SK-N-SH (cell line): ENCODE measurements around the gene TFAP2B. TPM values are rescaled to one million over a fixed set of nuclear protein-coding genes. Genes with fewer than 3 reads are reported as not detected.

Experiments used
- CTCF ChIA-PET: fragments of 300-600, 350-600 bp; formaldehyde crosslinking; extraction: SDS; loops from one replicate; lab custom pipeline; 2021; lab: Yijun Ruan, JAX
- POLR2A ChIA-PET: fragments of 350-600 bp; sonication (Branson Sonifier 250); formaldehyde crosslinking; extraction: SDS; loops from one replicate; lab custom pipeline; 2020; ENCODE audit warnings: antibody characterized with exemption, inconsistent platforms; lab: Yijun Ruan, JAX
- DNase-seq: peaks from one replicate; pipeline ENCODE4 v3.0.0; 2012
- H2AFZ ChIP-seq: fragments of 200-600 bp; sonication (generic); 2 replicates; pipeline ENCODE4 v1.8.1; 2016; ENCODE audit warnings: antibody characterized with exemption, mild to moderate bottlenecking, low read depth
- H3F3A ChIP-seq: fragments of 200-600 bp; sonication (generic); replicated peaks from 2 replicates; pipeline ENCODE3; 2016; ENCODE audit warnings: antibody characterized with exemption, mild to moderate bottlenecking; ENCODE audit not compliant: insufficient read depth
- H3K27ac ChIP-seq, 2 experiments: fragments of 200-500 bp in 1 of 2; fragments of 200-600 bp in 1 of 2; sonication (Bioruptor generic) in 1 of 2; sonication (generic), shearing (Covaris generic) in 1 of 2; 2 replicates each; pipeline versions ENCODE4 v1.5.1 to v1.6.1; 2014 to 2016; ENCODE audit warnings: low read depth in 2 of 2, inconsistent platforms in 1 of 2, low read length in 1 of 2, mild to moderate bottlenecking in 1 of 2, mixed read lengths in 1 of 2
- H3K27me3 ChIP-seq: fragments of 200-600 bp; sonication (generic), shearing (Covaris generic); 2 replicates; pipeline ENCODE4 v1.6.1; 2016; ENCODE audit warnings: mixed run types; ENCODE audit not compliant: insufficient read depth
- H3K36me3 ChIP-seq, 2 experiments: fragments of 200-500 bp in 1 of 2; fragments of 200-600 bp in 1 of 2; sonication (Bioruptor generic) in 1 of 2; sonication (generic) in 1 of 2; replicated peaks in 1 of 2; 2 replicates each; pipeline versions ENCODE3 to v1.5.1; 2014 to 2016; ENCODE audit warnings: low read length in 1 of 2, mild to moderate bottlenecking in 1 of 2; ENCODE audit not compliant: insufficient read depth in 2 of 2, control insufficient read depth in 1 of 2
- H3K4me1 ChIP-seq, 2 experiments: fragments of 200-500 bp in 1 of 2; fragments of 200-600 bp in 1 of 2; sonication (Bioruptor generic) in 1 of 2; sonication (generic), shearing (Covaris generic) in 1 of 2; 2 replicates each; pipeline versions ENCODE4 v1.5.1 to v1.6.1; 2014 to 2016; ENCODE audit warnings: low read depth in 1 of 2, low read length in 1 of 2, mixed run types in 1 of 2; ENCODE audit not compliant: insufficient read depth in 2 of 2, control insufficient read depth in 1 of 2
- H3K4me2 ChIP-seq: fragments of 200-600 bp; sonication (generic), shearing (Covaris generic); 2 replicates; pipeline ENCODE4 v1.6.1; 2017; ENCODE audit warnings: mixed run types
- H3K4me3 ChIP-seq, 2 experiments: fragments of 200-500 bp in 1 of 2; fragments of 200-600 bp in 1 of 2; sonication (Bioruptor generic) in 1 of 2; sonication (generic), shearing (Covaris generic) in 1 of 2; 2 replicates each; pipeline versions ENCODE4 v1.5.1 to v1.8.1; 2014 to 2016; ENCODE audit warnings: low read depth in 2 of 2, inconsistent platforms in 1 of 2, low read length in 1 of 2, mild to moderate bottlenecking in 1 of 2, mixed read lengths in 1 of 2, moderate library complexity in 1 of 2
- H3K79me2 ChIP-seq: fragments of 200-600 bp; sonication (generic); 2 replicates; pipeline ENCODE4 v1.8.1; 2017; ENCODE audit warnings: mild to moderate bottlenecking; ENCODE audit not compliant: insufficient read depth
- H3K9ac ChIP-seq: fragments of 200-600 bp; sonication (generic); 2 replicates; pipeline ENCODE4 v1.6.1; 2017; ENCODE audit warnings: mixed run types
- H3K9me2 ChIP-seq: fragments of 200-600 bp; sonication (generic); 2 replicates; pipeline ENCODE4 v1.6.1; 2017; ENCODE audit warnings: mixed run types
- H3K9me3 ChIP-seq: fragments of 200-600 bp; sonication (generic); 2 replicates; pipeline ENCODE4 v1.6.1; 2017; ENCODE audit warnings: mixed run types, mild to moderate bottlenecking, moderate library complexity
- H4K20me1 ChIP-seq: fragments of 200-600 bp; sonication (generic); 2 replicates; pipeline ENCODE4 v1.6.1; 2017; ENCODE audit warnings: mild to moderate bottlenecking, mixed run types; ENCODE audit not compliant: insufficient read depth
- CHD2 ChIP-seq: fragments of 150-350 bp; IDR thresholded peaks from 2 replicates; pipeline ENCODE4 v1.6.1; 2018; ENCODE audit warnings: low read length; ENCODE audit not compliant: partially characterized antibody
- ELF1 ChIP-seq: IDR thresholded peaks from 2 replicates; pipeline ENCODE4 v1.4.0; 2012
- EP300 ChIP-seq, 2 experiments: IDR thresholded peaks; 2 replicates each; pipeline versions ENCODE4 v1.4.0 to v1.6.1; 2012; ENCODE audit warnings: borderline replicate concordance in 1 of 2, low read depth in 1 of 2, low read length in 1 of 2
- GABPA ChIP-seq: IDR thresholded peaks from 2 replicates; pipeline ENCODE4 v1.4.0; 2012; ENCODE audit warnings: low read depth, mild to moderate bottlenecking
- GATA2 ChIP-seq: sonication (generic); formaldehyde crosslinking; IDR thresholded peaks from 2 replicates; pipeline ENCODE4 v1.5.0; 2020; ENCODE audit warnings: mild to moderate bottlenecking, missing genetic modification reagents
- JUND ChIP-seq: IDR thresholded peaks from 2 replicates; pipeline ENCODE4 v1.4.0; 2012
- MAX ChIP-seq: IDR thresholded peaks from 2 replicates; pipeline ENCODE4 v1.4.0; 2012; ENCODE audit warnings: low read depth
- MXI1 ChIP-seq: IDR thresholded peaks from 2 replicates; pipeline ENCODE4 v1.6.1; 2012; ENCODE audit warnings: mild to moderate bottlenecking, low read depth, low read length, improper control_type of control experiment
- NFIC ChIP-seq: IDR thresholded peaks from 2 replicates; pipeline ENCODE4 v1.4.0; 2012; ENCODE audit warnings: borderline replicate concordance
- POLR2AphosphoS5 ChIP-seq: IDR thresholded peaks from 2 replicates; pipeline ENCODE4 v1.6.1; 2012; ENCODE audit warnings: low read depth, low read length
- RAD21 ChIP-seq: IDR thresholded peaks from 2 replicates; pipeline ENCODE4 v1.6.1; 2012; ENCODE audit warnings: mild to moderate bottlenecking, low read length
- RXRA ChIP-seq: IDR thresholded peaks from 2 replicates; pipeline ENCODE4 v1.4.0; 2012; ENCODE audit warnings: low read depth, mild to moderate bottlenecking, borderline replicate concordance
- SIN3A ChIP-seq: IDR thresholded peaks from 2 replicates; pipeline ENCODE4 v1.6.1; 2012; ENCODE audit warnings: low read depth, mild to moderate bottlenecking, low read length, moderate library complexity, borderline replicate concordance
- SMC3 ChIP-seq: IDR thresholded peaks from 2 replicates; pipeline ENCODE4 v1.6.1; 2012; ENCODE audit warnings: low read depth, low read length, improper control_type of control experiment
- TAF1 ChIP-seq: IDR thresholded peaks from 2 replicates; pipeline ENCODE4 v1.6.1; 2012; ENCODE audit warnings: low read depth, mild to moderate bottlenecking, low read length, moderate library complexity, borderline replicate concordance
- TCF12 ChIP-seq: IDR thresholded peaks from 2 replicates; pipeline ENCODE4 v1.4.0; 2012
- TEAD4 ChIP-seq: IDR thresholded peaks from 2 replicates; pipeline ENCODE4 v1.4.0; 2012; ENCODE audit warnings: mild to moderate bottlenecking, borderline replicate concordance; ENCODE audit not compliant: insufficient read depth
- USF1 ChIP-seq: IDR thresholded peaks from 2 replicates; pipeline ENCODE4 v1.4.0; 2012; ENCODE audit warnings: low read depth, borderline replicate concordance
- YY1 ChIP-seq: IDR thresholded peaks from 2 replicates; pipeline ENCODE4 v1.4.0; 2012; ENCODE audit warnings: low read depth, mild to moderate bottlenecking
- WGBS: methylation state at CpG from one replicate; pipeline ENCODE4 v1.1.6; 2017; ENCODE audit warnings: low lambda C conversion rate; 5-methylcytosine and 5-hydroxymethylcytosine counted together
- polyA plus RNA-seq, 3 experiments: library from polyadenylated mRNA; depleted of rRNA; stranded (reverse); fragments of >200 nt; gene quantifications; 2 replicates each; pipeline ENCODE4 v1.2.3, GENCODE V29; 2012
- TF ChIP-seq, protein P1 (sequence below): fragments of 150-350 bp; IDR thresholded peaks from 2 replicates; pipeline ENCODE4 v1.6.1; 2016; ENCODE audit warnings: mild to moderate bottlenecking, low read depth, low read length
- TF ChIP-seq, protein P2 (sequence below): IDR thresholded peaks from 2 replicates; pipeline ENCODE4 v1.4.0; 2012; ENCODE audit warnings: low read depth, borderline replicate concordance

Gene TFAP2B
- polyA plus RNA-seq, 1 of the 3 experiments (the other 2 are of a cell fraction), result 1.1 TPM

DNA sequence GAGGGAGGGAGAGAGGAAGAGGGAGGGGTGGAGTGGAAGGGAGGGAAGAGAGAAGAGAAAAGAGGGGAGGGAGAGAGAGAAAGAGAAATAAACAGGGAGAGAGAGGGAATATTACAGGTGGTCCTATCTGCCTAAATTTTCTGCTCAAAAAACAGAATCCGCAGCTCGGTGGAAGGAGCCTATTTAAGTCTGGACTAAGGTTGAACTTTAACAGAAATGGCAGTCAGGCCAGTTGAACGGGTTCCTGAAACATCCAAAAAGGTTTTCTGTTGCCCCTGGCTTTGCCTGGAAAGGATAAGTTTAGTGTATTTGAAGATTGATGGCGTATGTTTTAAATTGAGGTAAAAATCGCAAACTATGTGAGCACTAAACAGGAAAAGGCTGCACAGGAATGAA lies 2.2 kb downstream of the TFAP2B start:
- peak overlapping the region in 1 of 2 experiments; percentile 47; a peak in 3 of 4 replicates for H3K4me3 ChIP-seq
- no peaks in the 10 kb centered on the region; the same call in 1 of the 2 replicates for H4K20me1 ChIP-seq
- H3K36me3 ChIP-seq, result peaks cover 0 to 4% of the 10 kb centered on the region in 2 experiments
- no peak for DNase-seq
- no peak for TF ChIP-seq MAX
- no peak for TF ChIP-seq NFIC
- no peak for TF ChIP-seq USF1
- TF ChIP-seq YY1, result no peak
- no peak for TF ChIP-seq TCF12
- TF ChIP-seq RXRA, result no peak
- no peaks in the 10 kb centered on the region; a peak in 2 of 4 replicates for H3K4me1 ChIP-seq
- WGBS, result 2% methylated on average over 5 of the region's 5 CpGs
- peaks cover 82% of the 10 kb centered on the region for H3K27me3 ChIP-seq
- H3K9me3 ChIP-seq, result no peaks in the 10 kb centered on the region
- no peaks in the 10 kb centered on the region for H3F3A ChIP-seq
- H3K79me2 ChIP-seq, result no peaks in the 10 kb centered on the region
- H2AFZ ChIP-seq, result no peak overlapping the region
- H3K9ac ChIP-seq, result no peak overlapping the region; the same call in 1 of the 2 replicates
- peak overlapping the region in 1 of 2 experiments; percentile 99; a peak in 2 of 4 replicates for H3K27ac ChIP-seq
- H3K9me2 ChIP-seq, result no peaks in the 10 kb centered on the region
- ChIA-PET POLR2A (interaction anchor here (0.8 to 6.6 kb wide), 7 partner anchors 10 to 1172 kb away, joined by 3 to 57 read pairs (median 4); no protein-coding TSS in a partner anchor), CTCF (interaction anchor here (0.8 to 1.3 kb wide), 6 partner anchors 530 to 1201 kb away, joined by 3 to 4 read pairs (median 3); no protein-coding TSS in a partner anchor)
- peak overlapping the region; percentile 65; the same call in 1 of the 2 replicates for H3K4me2 ChIP-seq

GRCh38 chr6:50821441-50822077 lies 2.9 kb downstream of the TFAP2B start:
- H3K9me3 ChIP-seq, result no peaks in the 10 kb centered on the region
- 3% methylated on average over 20 of the region's 20 CpGs for WGBS
- peaks cover 0 to 4% of the 10 kb centered on the region in 2 experiments; a peak in 2 of 4 replicates for H3K4me1 ChIP-seq
- peak; percentile 58 for DNase-seq
- no peak overlapping the region for H3K9ac ChIP-seq
- H2AFZ ChIP-seq, result no peak overlapping the region
- H3K4me3 ChIP-seq, result peak overlapping the region in 1 of 2 experiments; percentile 47; a peak in 2 of 4 replicates
- no peaks in the 10 kb centered on the region; the same call in 1 of the 2 replicates for H4K20me1 ChIP-seq
- no peak overlapping the region for H3K4me2 ChIP-seq
- CTCF ChIA-PET, result interaction anchor here (1.3 kb wide), 1 partner anchor 18 kb away, joined by 3 read pairs; no protein-coding TSS in a partner anchor
- H3F3A ChIP-seq, result no peaks in the 10 kb centered on the region
- peak overlapping the region in 1 of 2 experiments; percentile 99; a peak in 2 of 4 replicates for H3K27ac ChIP-seq
- H3K9me2 ChIP-seq, result no peaks in the 10 kb centered on the region
- no peak for TF ChIP-seq ELF1
- no peak for TF ChIP-seq MAX
- TF ChIP-seq JUND, result no peak
- no peak for TF ChIP-seq USF1
- peak; percentile 42; the same call in 1 of the 2 replicates for TF ChIP-seq GATA2 (CRISPR knock-in tag)
- no peak for TF ChIP-seq RXRA
- TF ChIP-seq, protein P1, sequence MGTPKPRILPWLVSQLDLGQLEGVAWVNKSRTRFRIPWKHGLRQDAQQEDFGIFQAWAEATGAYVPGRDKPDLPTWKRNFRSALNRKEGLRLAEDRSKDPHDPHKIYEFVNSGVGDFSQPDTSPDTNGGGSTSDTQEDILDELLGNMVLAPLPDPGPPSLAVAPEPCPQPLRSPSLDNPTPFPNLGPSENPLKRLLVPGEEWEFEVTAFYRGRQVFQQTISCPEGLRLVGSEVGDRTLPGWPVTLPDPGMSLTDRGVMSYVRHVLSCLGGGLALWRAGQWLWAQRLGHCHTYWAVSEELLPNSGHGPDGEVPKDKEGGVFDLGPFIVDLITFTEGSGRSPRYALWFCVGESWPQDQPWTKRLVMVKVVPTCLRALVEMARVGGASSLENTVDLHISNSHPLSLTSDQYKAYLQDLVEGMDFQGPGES, result no peak
- TF ChIP-seq EP300 (IDR thresholded peaks at IDR 0.05; ENCODE audit: borderline replicate concordance in 1 of 2, low read depth in 1 of 2, low read length in 1 of 2), result no peak
- TF ChIP-seq TAF1, result no peak
- no peak for TF ChIP-seq TEAD4
- no peak for TF ChIP-seq NFIC
- no peak for TF ChIP-seq GABPA
- TF ChIP-seq POLR2AphosphoS5, result no peak
- TF ChIP-seq CHD2, result no peak
- 0 out of 2 replicates have a peak, but pooled peaks have one; percentile 15 for TF ChIP-seq MXI1
- TF ChIP-seq, protein P2, sequence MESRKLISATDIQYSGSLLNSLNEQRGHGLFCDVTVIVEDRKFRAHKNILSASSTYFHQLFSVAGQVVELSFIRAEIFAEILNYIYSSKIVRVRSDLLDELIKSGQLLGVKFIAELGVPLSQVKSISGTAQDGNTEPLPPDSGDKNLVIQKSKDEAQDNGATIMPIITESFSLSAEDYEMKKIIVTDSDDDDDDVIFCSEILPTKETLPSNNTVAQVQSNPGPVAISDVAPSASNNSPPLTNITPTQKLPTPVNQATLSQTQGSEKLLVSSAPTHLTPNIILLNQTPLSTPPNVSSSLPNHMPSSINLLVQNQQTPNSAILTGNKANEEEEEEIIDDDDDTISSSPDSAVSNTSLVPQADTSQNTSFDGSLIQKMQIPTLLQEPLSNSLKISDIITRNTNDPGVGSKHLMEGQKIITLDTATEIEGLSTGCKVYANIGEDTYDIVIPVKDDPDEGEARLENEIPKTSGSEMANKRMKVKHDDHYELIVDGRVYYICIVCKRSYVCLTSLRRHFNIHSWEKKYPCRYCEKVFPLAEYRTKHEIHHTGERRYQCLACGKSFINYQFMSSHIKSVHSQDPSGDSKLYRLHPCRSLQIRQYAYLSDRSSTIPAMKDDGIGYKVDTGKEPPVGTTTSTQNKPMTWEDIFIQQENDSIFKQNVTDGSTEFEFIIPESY, result no peak
- no peak for TF ChIP-seq RAD21
- 0 out of 2 replicates have a peak, but pooled peaks have one; percentile 3 for TF ChIP-seq SMC3
- no peak for TF ChIP-seq SIN3A
- POLR2A ChIA-PET, result interaction anchor here (0.6 to 6.6 kb wide), 11 partner anchors 10 to 1188 kb away, joined by 3 to 57 read pairs (median 3); no protein-coding TSS in a partner anchor
- peaks cover 88% of the 10 kb centered on the region for H3K27me3 ChIP-seq
- H3K79me2 ChIP-seq, result no peaks in the 10 kb centered on the region
- H3K36me3 ChIP-seq, result peaks cover 0 to 7% of the 10 kb centered on the region in 2 experiments
